Mucosa of descending colon (tissue), 3 donors: ENCODE results near the gene ANKRD11. TPM values are rescaled to one million over a fixed set of nuclear protein-coding genes. Genes with fewer than 3 reads are reported as not detected.

Source experiments
- ATAC-seq: fragments of 200-7000 bp; cut with Tn5 transposase; one replicate; pipeline ENCODE4 v1.9.1; 2020; ENCODE audit warnings: mild to moderate bottlenecking, moderate library complexity
- DNase-seq, 3 donors: peaks; one replicate each; pipeline ENCODE4 v3.0.0-alpha.2; 2020
- H3K36me3 ChIP-seq: fragments of 200-600 bp; one replicate; pipeline ENCODE4 v1.8.0; 2021; ENCODE audit warnings: low read depth, mild to moderate bottlenecking
- H3K4me1 ChIP-seq: fragments of 200-600 bp; one replicate; pipeline ENCODE4 v1.8.0; 2021; ENCODE audit warnings: low read depth, mild to moderate bottlenecking
- H3K4me3 ChIP-seq: fragments of 200-600 bp; one replicate; pipeline ENCODE4 v1.8.0; 2021; ENCODE audit warnings: mild to moderate bottlenecking
- H3K9me3 ChIP-seq: fragments of 200-600 bp; one replicate; pipeline ENCODE4 v1.8.0; 2021; ENCODE audit warnings: mild to moderate bottlenecking
- intact Hi-C, 2 donors: fragments of 100-400 bp; cut with DNase I in 1 of 2; cut with micrococcal nuclease in 1 of 2; formaldehyde crosslinking; loops; one replicate each; pipeline versions ENCODE4 v1.11.0 to v1.11.1; 2022; cut with DNase I, micrococcal nuclease
- total RNA-seq, 3 donors: library from RNA; stranded (reverse); fragmentation: NEBNext Ultra II Directional in 2 of 3; extraction: Animal tissue kit (Norgen Biotek cat#: 25700) in 2 of 3; gene quantifications; one replicate each; pipeline versions ENCODE4 v1.2.1 to v1.2.4, GENCODE V29; 2021 to 2023
- TF ChIP-seq, protein P1 (sequence below): fragments of 200-600 bp; IDR thresholded peaks from one replicate; pipeline ENCODE4 v1.8.0; 2022; ENCODE audit warnings: antibody characterized with exemption, mild to moderate bottlenecking
- donor health status: DM: no; HTN: no; CAD: no; lungs with moderate emphysema.
- donor health status: DM: no; HTN: no; CAD: no.
- donor health status: DM: no; HTN: yes; CAD: no.

ANKRD11 gene
- total RNA-seq, 3 donors from 2014 or later, result 125 to 127 (median 127) TPM

DNA sequence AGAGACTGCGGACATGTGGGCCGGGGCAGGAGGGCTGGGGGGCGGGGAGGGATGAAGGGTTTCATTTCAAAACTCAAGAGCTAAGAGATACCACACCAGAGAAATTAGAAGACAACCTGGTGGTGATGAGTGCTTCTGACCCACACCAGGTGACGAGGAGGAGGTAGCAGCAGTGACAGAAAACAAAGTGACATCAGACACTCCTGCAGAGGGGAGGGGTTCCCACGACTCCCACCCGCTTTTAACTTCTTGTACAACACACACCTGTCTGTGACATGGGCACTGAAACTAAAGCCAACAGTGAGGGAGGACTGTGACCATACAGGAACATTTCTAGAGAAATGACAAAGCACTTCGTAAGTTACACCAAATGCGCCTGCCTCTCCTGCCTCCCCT lies 112.9 kb downstream of the ANKRD11 start:
- ATAC-seq (no peak), DNase-seq (no peak)
- Histone ChIP-seq H3K9me3 (no peaks in the 10 kb centered on the region), H3K4me3 (no peak overlapping the region), H3K4me1 (peaks cover 9% of the 10 kb centered on the region), H3K36me3 (no peaks in the 10 kb centered on the region)
- intact Hi-C loops, result no loop called here
- TF ChIP-seq, protein P1, sequence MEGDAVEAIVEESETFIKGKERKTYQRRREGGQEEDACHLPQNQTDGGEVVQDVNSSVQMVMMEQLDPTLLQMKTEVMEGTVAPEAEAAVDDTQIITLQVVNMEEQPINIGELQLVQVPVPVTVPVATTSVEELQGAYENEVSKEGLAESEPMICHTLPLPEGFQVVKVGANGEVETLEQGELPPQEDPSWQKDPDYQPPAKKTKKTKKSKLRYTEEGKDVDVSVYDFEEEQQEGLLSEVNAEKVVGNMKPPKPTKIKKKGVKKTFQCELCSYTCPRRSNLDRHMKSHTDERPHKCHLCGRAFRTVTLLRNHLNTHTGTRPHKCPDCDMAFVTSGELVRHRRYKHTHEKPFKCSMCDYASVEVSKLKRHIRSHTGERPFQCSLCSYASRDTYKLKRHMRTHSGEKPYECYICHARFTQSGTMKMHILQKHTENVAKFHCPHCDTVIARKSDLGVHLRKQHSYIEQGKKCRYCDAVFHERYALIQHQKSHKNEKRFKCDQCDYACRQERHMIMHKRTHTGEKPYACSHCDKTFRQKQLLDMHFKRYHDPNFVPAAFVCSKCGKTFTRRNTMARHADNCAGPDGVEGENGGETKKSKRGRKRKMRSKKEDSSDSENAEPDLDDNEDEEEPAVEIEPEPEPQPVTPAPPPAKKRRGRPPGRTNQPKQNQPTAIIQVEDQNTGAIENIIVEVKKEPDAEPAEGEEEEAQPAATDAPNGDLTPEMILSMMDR, result no peak

DNA sequence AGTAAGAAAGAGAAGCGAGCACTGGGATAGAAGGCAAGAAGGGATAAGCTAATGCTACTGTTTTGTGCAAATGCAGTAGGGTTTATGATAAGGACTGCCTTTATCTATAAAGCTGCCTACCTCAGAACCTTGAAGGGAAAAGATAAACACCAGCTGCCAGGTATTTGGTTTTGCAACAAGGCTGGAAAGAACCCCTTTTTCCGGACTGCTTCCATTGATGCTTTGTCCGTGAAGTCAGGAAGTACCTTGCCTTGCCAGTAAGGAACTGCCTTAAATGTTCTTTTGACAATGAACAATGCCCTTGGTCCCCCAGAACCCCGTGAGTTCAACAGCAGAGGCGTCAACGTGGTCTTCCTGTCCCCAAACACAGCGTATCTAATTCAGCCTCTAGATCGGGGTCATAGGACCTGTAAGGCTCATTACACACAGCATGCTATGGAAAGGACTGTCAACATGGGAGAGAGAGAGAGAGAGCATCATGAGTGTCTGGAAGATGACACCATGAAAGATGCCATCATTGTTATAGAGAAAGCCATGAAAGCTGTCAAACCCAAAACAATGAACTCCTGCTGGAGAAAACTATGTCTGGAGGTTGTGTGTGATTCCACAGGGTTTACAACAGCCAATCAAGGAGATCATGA lies 113.4 kb downstream of the ANKRD11 start:
- intact Hi-C loops, result no loop called here
- H3K4me3 ChIP-seq, result no peak overlapping the region
- ATAC-seq (no peak), DNase-seq (no peak)
- no peaks in the 10 kb centered on the region for H3K9me3 ChIP-seq
- no peaks in the 10 kb centered on the region for H3K36me3 ChIP-seq
- TF ChIP-seq, protein P1, result no peak
- H3K4me1 ChIP-seq, result peaks cover 4% of the 10 kb centered on the region

DNA sequence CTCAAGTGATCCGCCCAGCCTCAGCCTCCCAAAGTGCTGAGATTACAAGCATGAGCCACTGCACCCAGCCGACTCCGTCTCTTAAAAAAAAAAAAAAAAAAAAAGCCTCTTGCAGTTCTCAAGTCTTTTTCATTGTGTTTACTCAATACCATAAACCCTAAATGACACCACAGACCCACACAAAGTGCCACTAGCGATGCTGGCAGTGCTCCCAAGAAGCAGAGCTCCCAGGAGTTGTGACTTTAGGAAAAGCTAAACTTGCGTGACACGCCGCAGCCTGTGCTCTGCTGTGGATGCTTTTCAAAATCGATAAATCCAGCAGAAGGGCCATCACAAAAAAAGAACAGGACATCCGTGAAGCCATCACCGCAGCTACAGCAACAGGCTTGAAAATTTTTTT lies 114.7 kb downstream of the ANKRD11 start:
- Histone ChIP-seq H3K4me3 (no peak overlapping the region), H3K4me1 (peaks cover 3% of the 10 kb centered on the region), H3K9me3 (no peaks in the 10 kb centered on the region), H3K36me3 (no peaks in the 10 kb centered on the region)
- DNase-seq, result no peak
- intact Hi-C loops, result no loop called here
- TF ChIP-seq, protein P1, result no peak
- ATAC-seq, result no peak

DNA sequence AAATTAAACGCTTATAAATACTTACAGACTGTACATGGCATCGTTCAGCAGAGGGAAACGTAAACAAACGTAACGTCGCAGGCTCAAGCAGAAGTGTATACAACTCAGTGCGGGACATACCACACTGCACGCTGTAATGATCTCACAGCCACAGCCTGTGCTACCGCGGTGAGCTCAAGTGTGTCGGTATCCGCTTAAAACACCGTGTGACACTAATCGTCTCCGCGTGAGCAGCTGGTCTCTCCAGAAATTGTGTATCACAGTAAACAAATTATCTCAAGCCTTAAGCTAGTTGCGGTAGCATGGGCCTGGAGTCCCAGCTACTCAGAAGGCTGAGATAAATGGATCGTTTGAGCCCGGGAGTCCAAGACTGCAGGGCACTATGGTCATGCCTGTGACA lies 115.3 kb downstream of the ANKRD11 start:
- DNase-seq, result no peak
- H3K4me3 ChIP-seq, result no peak overlapping the region
- H3K4me1 ChIP-seq, result peaks cover 7% of the 10 kb centered on the region

DNA sequence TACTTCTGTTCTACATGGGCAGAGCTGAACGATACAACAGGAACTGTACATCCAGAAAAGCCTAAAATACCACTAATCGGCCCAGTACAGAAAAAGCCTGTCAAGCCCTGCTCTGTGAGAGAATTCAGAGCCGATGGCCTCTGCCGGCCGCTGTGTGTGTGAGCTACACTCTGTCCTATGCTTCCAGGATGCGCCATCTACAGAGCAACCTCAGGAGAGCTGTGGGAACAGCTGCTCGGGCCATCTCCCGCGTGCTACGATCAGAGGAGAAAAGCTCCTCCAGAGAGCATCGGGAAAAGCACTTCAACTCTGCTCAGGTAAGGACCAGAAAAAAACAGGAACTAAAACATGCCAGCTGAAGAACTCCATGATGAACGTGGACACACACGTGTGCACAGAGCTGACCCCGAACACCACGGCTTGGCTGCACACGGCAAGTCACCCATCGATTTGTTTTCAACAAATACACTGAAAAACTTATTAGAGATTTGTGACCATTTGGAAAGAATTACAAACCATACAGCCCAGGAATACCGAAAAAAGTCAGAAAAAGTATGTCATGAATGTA lies 115.9 kb downstream of the ANKRD11 start:
- H3K9me3 ChIP-seq, result no peaks in the 10 kb centered on the region
- H3K36me3 ChIP-seq, result no peaks in the 10 kb centered on the region
- no peak overlapping the region for H3K4me3 ChIP-seq
- ATAC-seq (no peak), DNase-seq (no peak)
- peaks cover 10% of the 10 kb centered on the region for H3K4me1 ChIP-seq
- intact Hi-C loops, result no loop called here
- TF ChIP-seq, protein P1, result no peak

More for the DNA sequence above, 115.3 kb downstream of the ANKRD11 start:
- no peaks in the 10 kb centered on the region for H3K9me3 ChIP-seq
- no peaks in the 10 kb centered on the region for H3K36me3 ChIP-seq
- TF ChIP-seq, protein P1, result no peak
- ATAC-seq, result peak; percentile 50
- intact Hi-C loops, result no loop called here
